SH-SY5Y (cell line): Measurements from ENCODE around the gene DAB2IP.

Source experiments
- GATA2 ChIP-seq: IDR thresholded peaks from 2 replicates; pipeline ENCODE4 v1.6.1; 2011; ENCODE audit warnings: mild to moderate bottlenecking, low read depth, low read length
- GATA3 ChIP-seq: IDR thresholded peaks from 2 replicates; pipeline ENCODE4 v1.6.1; 2011; ENCODE audit warnings: low read depth, mild to moderate bottlenecking, low read length, moderate library complexity

- TF ChIP-seq GATA2 (no peak), GATA3 (no peak)
Observed at GRCh38 chr9:121786998-121787422, 135.6 kb downstream of the DAB2IP start.
